ENCODE data around the gene ATF3. TPM values are rescaled to one million over a fixed set of nuclear protein-coding genes. Genes with fewer than 3 reads are reported as not detected.

ATF3 gene
- total RNA-seq, 4 donors from 2014 or later = 1.8 to 42.6 (median 24.4) TPM

- TF ChIP-seq, protein P1, sequence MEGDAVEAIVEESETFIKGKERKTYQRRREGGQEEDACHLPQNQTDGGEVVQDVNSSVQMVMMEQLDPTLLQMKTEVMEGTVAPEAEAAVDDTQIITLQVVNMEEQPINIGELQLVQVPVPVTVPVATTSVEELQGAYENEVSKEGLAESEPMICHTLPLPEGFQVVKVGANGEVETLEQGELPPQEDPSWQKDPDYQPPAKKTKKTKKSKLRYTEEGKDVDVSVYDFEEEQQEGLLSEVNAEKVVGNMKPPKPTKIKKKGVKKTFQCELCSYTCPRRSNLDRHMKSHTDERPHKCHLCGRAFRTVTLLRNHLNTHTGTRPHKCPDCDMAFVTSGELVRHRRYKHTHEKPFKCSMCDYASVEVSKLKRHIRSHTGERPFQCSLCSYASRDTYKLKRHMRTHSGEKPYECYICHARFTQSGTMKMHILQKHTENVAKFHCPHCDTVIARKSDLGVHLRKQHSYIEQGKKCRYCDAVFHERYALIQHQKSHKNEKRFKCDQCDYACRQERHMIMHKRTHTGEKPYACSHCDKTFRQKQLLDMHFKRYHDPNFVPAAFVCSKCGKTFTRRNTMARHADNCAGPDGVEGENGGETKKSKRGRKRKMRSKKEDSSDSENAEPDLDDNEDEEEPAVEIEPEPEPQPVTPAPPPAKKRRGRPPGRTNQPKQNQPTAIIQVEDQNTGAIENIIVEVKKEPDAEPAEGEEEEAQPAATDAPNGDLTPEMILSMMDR (IDR thresholded peaks at IDR 0.05) = no peak
- TF ChIP-seq POLR2A (IDR thresholded peaks at IDR 0.05) = no peak
- Histone ChIP-seq H3K36me3 (no peaks in the 10 kb centered on the region), H3K27me3 (no peaks in the 10 kb centered on the region), H3K27ac (peak overlapping the region; percentile 56 to 74), H3K4me3 (no peak overlapping the region), H3K4me1 (peaks cover 0 to 7% of the 10 kb centered on the region in 2 donors), H3K9me3 (no peaks in the 10 kb centered on the region)
- peak; percentile 42 to 55 for DNase-seq
- intact Hi-C loops (cut with DNase I; ENCODE audit: low total_unique reads) = loop anchor here (10.0 kb wide), 1 partner anchor 117 kb away; no protein-coding TSS in a partner anchor
These were observed 58.9 kb downstream of the ATF3 start for GRCh38 chr1:212667223-212668139.

DNA sequence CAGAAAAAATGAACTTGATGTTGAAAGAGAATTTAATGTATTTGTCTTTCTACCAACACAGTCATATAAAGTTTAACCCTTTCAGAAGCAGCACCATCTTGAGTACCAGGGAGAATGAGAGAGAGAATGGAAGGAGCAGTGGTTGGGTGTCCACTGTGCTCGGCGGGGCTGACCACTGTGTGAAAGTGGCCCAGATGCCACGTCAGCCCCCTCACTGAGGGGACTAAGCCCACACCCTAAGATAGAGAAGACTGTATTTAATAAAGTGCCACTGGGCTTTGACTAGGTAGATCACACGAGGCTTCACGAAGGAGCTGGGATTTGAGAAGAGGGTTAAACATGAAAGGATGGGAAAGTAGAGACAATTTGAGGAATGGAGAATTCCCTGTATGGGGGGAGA, 59.9 kb downstream of the ATF3 start:
- Histone ChIP-seq H3K9me3 (no peaks in the 10 kb centered on the region), H3K27ac (peak overlapping the region; percentile 56 to 74), H3K27me3 (no peaks in the 10 kb centered on the region), H3K36me3 (no peaks in the 10 kb centered on the region), H3K4me3 (no peak overlapping the region), H3K4me1 (peaks cover 0 to 7% of the 10 kb centered on the region in 2 donors)
- intact Hi-C loops (cut with DNase I; ENCODE audit: low total_unique reads) = loop anchor here (10.0 kb wide), 1 partner anchor 116 kb away; no protein-coding TSS in a partner anchor
- TF ChIP-seq POLR2A (IDR thresholded peaks at IDR 0.05) = no peak
- TF ChIP-seq, protein P1 (IDR thresholded peaks at IDR 0.05) = no peak
- DNase-seq = no peak

DNA sequence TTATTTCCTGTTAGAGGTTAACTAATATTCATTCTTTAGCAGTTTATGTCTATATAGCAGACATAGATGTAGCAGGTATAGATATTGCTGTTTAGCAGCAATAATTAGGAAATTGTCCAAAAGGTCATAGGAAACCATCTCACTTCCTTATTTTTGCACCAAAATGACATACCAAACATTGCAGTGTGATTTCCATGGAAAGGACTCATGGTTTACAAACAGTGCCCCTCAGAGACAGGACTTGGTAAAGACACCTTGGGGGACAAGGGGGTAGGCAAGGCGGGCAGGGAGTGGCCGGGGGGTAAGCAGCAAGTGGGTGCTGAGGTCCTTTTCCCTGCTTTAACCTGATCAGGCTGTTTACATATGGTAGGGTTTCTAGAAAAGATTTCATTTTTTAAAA, 60.5 kb downstream of the ATF3 start:
- Histone ChIP-seq H3K4me1 (peaks cover 0 to 7% of the 10 kb centered on the region in 2 donors), H3K9me3 (no peaks in the 10 kb centered on the region), H3K27me3 (no peaks in the 10 kb centered on the region), H3K4me3 (no peak overlapping the region), H3K27ac (no peak overlapping the region), H3K36me3 (no peaks in the 10 kb centered on the region)
- DNase-seq = no peak
- intact Hi-C loops (cut with DNase I; ENCODE audit: low total_unique reads) = loop anchor here (10.0 kb wide), 1 partner anchor 116 kb away; no protein-coding TSS in a partner anchor
- TF ChIP-seq POLR2A (IDR thresholded peaks at IDR 0.05) = no peak
- TF ChIP-seq, protein P1 (IDR thresholded peaks at IDR 0.05) = no peak

DNA sequence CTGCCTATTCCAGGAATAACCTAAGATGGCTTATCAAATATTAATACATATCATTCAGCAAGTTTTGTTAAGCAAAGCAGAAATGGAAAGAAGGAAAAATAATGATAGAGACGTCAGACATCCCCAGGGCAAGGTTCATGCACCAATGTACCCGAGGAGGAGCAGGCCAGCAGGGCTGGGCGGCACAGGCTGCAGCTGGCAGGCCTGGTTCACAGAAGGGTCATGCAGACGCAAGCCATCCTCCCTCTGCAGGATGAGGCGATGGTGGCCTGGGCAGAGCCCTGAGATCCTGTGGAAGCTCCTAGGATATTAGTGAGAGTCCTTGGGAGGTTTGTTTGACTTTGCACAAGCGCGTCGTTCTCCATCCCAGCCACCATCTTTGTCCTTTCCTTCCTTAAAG, 61.0 kb downstream of the ATF3 start:
- Histone ChIP-seq H3K4me1 (peaks cover 0 to 7% of the 10 kb centered on the region in 2 donors), H3K4me3 (no peak overlapping the region), H3K9me3 (no peaks in the 10 kb centered on the region), H3K27me3 (no peaks in the 10 kb centered on the region), H3K36me3 (no peaks in the 10 kb centered on the region), H3K27ac (no peak overlapping the region)
- TF ChIP-seq POLR2A (IDR thresholded peaks at IDR 0.05) = no peak
- TF ChIP-seq, protein P1 (IDR thresholded peaks at IDR 0.05) = no peak
- DNase-seq = no peak
- intact Hi-C loops (cut with DNase I; ENCODE audit: low total_unique reads) = loop anchor here (10.0 kb wide), 1 partner anchor 115 kb away; no protein-coding TSS in a partner anchor

DNA sequence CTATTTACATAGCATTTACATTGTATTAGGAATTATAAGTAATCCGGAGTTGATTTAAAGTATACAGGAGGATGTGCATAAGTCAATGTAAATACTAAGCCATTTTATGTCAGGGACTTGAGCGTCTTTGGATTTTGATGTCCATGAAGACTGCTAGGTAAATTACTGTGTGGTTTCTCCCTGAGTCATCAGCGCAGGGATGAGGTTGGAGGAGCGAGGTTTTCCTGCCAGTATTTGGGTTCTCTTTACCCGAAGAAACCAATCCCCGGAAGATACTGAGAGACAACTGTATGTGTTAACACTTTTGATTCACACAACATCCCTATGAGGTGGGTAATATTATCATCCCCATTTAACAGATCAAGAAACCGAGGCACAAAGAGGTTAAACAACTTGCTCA, 61.7 kb downstream of the ATF3 start:
- Histone ChIP-seq H3K9me3 (no peaks in the 10 kb centered on the region), H3K27ac (no peak overlapping the region), H3K36me3 (no peaks in the 10 kb centered on the region), H3K4me1 (peaks cover 0 to 7% of the 10 kb centered on the region in 2 donors), H3K4me3 (no peak overlapping the region), H3K27me3 (no peaks in the 10 kb centered on the region)
- intact Hi-C loops (cut with DNase I; ENCODE audit: low total_unique reads) = no loop called here
- TF ChIP-seq, protein P1 (IDR thresholded peaks at IDR 0.05) = no peak
- TF ChIP-seq POLR2A (IDR thresholded peaks at IDR 0.05) = no peak
- DNase-seq = no peak

All from uterus (tissue), 4 donors.